Endothelial cell of umbilical vein (primary cell): ENCODE results near the gene MAML3. TPM values are rescaled to one million over a fixed set of nuclear protein-coding genes. Genes with fewer than 3 reads are reported as not detected.

Source experiments
- BruUV-seq: library from RNA; stranded (reverse); fragments of 400-500 nt; replicated peaks from 2 replicates; lab custom pipeline; 2021; lab: Mats Ljungman, UMichigan
- CTCF ChIA-PET: fragments of 300-600, 350-600 bp; sonication (Branson Sonifier 250); formaldehyde crosslinking; loops from one replicate; lab custom pipeline; 2021; ENCODE audit warnings: antibody characterized with exemption, inconsistent platforms; lab: Charles Lee
- POLR2A ChIA-PET: fragments of 300-600, 350-600 bp; sonication (Branson Sonifier 250); formaldehyde crosslinking; loops from one replicate; lab custom pipeline; 2021; ENCODE audit warnings: antibody characterized with exemption, inconsistent platforms; lab: Charles Lee
- DNase-seq: peaks from one replicate; pipeline ENCODE4 v3.0.0-alpha.2; 2011; ENCODE audit warnings: low read depth, low spot score
- FAIRE-seq: peaks from 2 replicates; lab custom pipeline; 2011; peaks lifted over from hg19 to GRCh38; lab: Jason Lieb, UNC
- H2AFZ ChIP-seq: 2 replicates; pipeline ENCODE4 v1.6.0; 2012; ENCODE audit warnings: low read depth, low read length, control low read depth, inconsistent platforms
- H3K27ac ChIP-seq: 2 replicates; pipeline ENCODE4 v1.5.1; 2011; ENCODE audit warnings: low read depth, mild to moderate bottlenecking, control low read depth, low read length, moderate library complexity; ENCODE audit not compliant: insufficient read depth
- H3K27me3 ChIP-seq, 2 experiments: 2 replicates each; pipeline versions ENCODE4 v1.6.0 to v1.6.1; 2011; ENCODE audit warnings: low read length in 2 of 2, mixed read lengths in 1 of 2; ENCODE audit not compliant: control insufficient read depth in 2 of 2, insufficient read depth in 2 of 2
- H3K36me3 ChIP-seq, 2 experiments: 2 replicates in 1 of 2; 3 replicates in 1 of 2; pipeline ENCODE4 v1.5.1; 2011; ENCODE audit warnings: low read length in 2 of 2, mild to moderate bottlenecking in 1 of 2, moderate library complexity in 1 of 2; ENCODE audit not compliant: control insufficient read depth in 2 of 2, insufficient read depth in 2 of 2; ENCODE audit errors: extremely low read depth in 1 of 2
- H3K4me1 ChIP-seq: 3 replicates; pipeline ENCODE4 v1.5.1; 2011; ENCODE audit warnings: mild to moderate bottlenecking, low read length; ENCODE audit not compliant: control insufficient read depth, insufficient read depth; ENCODE audit errors: extremely low read depth
- H3K4me2 ChIP-seq: 2 replicates; pipeline ENCODE4 v1.6.1; 2011; ENCODE audit warnings: low read length, control low read depth, mixed read lengths; ENCODE audit not compliant: insufficient read depth
- H3K4me3 ChIP-seq, 3 experiments: fragments of 200-600 bp in 1 of 3; sonication (generic), shearing (Covaris generic) in 1 of 3; replicated peaks in 1 of 3; 2 replicates each; pipeline ENCODE4 v1.5.1; 2011 to 2016; ENCODE audit warnings: control low read depth in 3 of 3, low read length in 3 of 3, mild to moderate bottlenecking in 2 of 3, inconsistent platforms in 1 of 3, low read depth in 1 of 3, moderate library complexity in 1 of 3; ENCODE audit not compliant: insufficient read depth in 1 of 3
- H3K79me2 ChIP-seq: 2 replicates; pipeline ENCODE4 v1.6.0; 2012; ENCODE audit warnings: low read length, inconsistent platforms; ENCODE audit not compliant: control insufficient read depth, insufficient read depth
- H3K9ac ChIP-seq: replicated peaks from 2 replicates; pipeline ENCODE3; 2011; ENCODE audit warnings: low read length, control low read depth; ENCODE audit not compliant: insufficient read depth; ENCODE audit errors: extremely low read depth
- H3K9me1 ChIP-seq: replicated peaks from 3 replicates; pipeline ENCODE4 v1.6.0; 2011; ENCODE audit warnings: mild to moderate bottlenecking, low read length; ENCODE audit not compliant: control insufficient read depth, insufficient read depth; ENCODE audit errors: extremely low read depth
- H3K9me3 ChIP-seq: replicated peaks from 2 replicates; pipeline ENCODE4 v1.5.1; 2012; ENCODE audit warnings: low read length, inconsistent platforms; ENCODE audit not compliant: control insufficient read depth, insufficient read depth
- H4K20me1 ChIP-seq: replicated peaks from 2 replicates; pipeline ENCODE3; 2011; ENCODE audit warnings: mild to moderate bottlenecking, low read length; ENCODE audit not compliant: control insufficient read depth, insufficient read depth; ENCODE audit errors: extremely low read depth
- CTCF ChIP-seq, 2 donors: IDR thresholded peaks; 1 replicate in 1 of 2; 2 replicates in 1 of 2; pipeline ENCODE4 v1.5.1; 2011; ENCODE audit warnings: low read length in 2 of 2, mild to moderate bottlenecking in 2 of 2, moderate library complexity in 2 of 2, control low read depth in 1 of 2, inconsistent platforms in 1 of 2, low read depth in 1 of 2; ENCODE audit not compliant: insufficient read depth in 1 of 2; ENCODE audit errors: extremely low read depth in 1 of 2
- EZH2 ChIP-seq: IDR thresholded peaks from 2 replicates; pipeline ENCODE4 v1.6.1; 2012; ENCODE audit warnings: borderline replicate concordance, low read depth, mild to moderate bottlenecking, moderate library complexity, low read length, inconsistent platforms; ENCODE audit not compliant: severe bottlenecking
- FOS ChIP-seq: IDR thresholded peaks from 2 replicates; pipeline ENCODE4 v1.6.1; 2011; ENCODE audit warnings: mild to moderate bottlenecking, low read length, moderate library complexity, borderline replicate concordance; ENCODE audit not compliant: insufficient read depth
- GATA2 ChIP-seq: IDR thresholded peaks from 2 replicates; pipeline ENCODE4 v1.7.0; 2011; ENCODE audit warnings: low read depth, mild to moderate bottlenecking, moderate library complexity, mixed read lengths, low read length; ENCODE audit not compliant: insufficient read length, insufficient read depth
- JUN ChIP-seq: IDR thresholded peaks from 2 replicates; pipeline ENCODE4 v1.6.1; 2011; ENCODE audit warnings: borderline replicate concordance, low read depth; ENCODE audit not compliant: insufficient read length, insufficient read depth
- MAX ChIP-seq: IDR thresholded peaks from 2 replicates; pipeline ENCODE4 v1.6.1; 2011; ENCODE audit not compliant: insufficient read depth, insufficient read length
- MYC ChIP-seq: IDR thresholded peaks from one replicate; pipeline ENCODE4 v1.6.1; 2011; ENCODE audit warnings: mild to moderate bottlenecking, low read depth, low read length
- POLR2A ChIP-seq: IDR thresholded peaks from 2 replicates; pipeline ENCODE4 v1.6.1; 2012; ENCODE audit warnings: low read depth, mild to moderate bottlenecking, control low read depth, low read length
- POLR2AphosphoS5 ChIP-seq: IDR thresholded peaks from 2 replicates; pipeline ENCODE4 v1.6.1; 2012; ENCODE audit warnings: low read depth, mild to moderate bottlenecking, control low read depth, low read length, moderate library complexity; ENCODE audit not compliant: insufficient read depth
- dilution Hi-C: fragments of 300-500 bp; cut with MboI; formaldehyde crosslinking; loops from one replicate; pipeline ENCODE4 v1.15.0; 2019; ENCODE audit warnings: low sequenced_read_pairs; ENCODE audit not compliant: extremely low pct_ligation_motif_present
- intact Hi-C: fragments of 100-400 bp; cut with micrococcal nuclease; formaldehyde crosslinking; loops from one replicate; pipeline ENCODE4 v1.10.0; 2022
- polyA plus RNA-seq, 4 experiments: library from polyadenylated mRNA; depleted of rRNA in 3 of 4; stranded (reverse) in 3 of 4; unstranded in 1 of 4; fragments of >200 nt; gene quantifications; 2 replicates each; pipeline versions ENCODE4 v1.2.1 to v1.2.3, GENCODE V29; 2011 to 2012; ENCODE audit warnings: missing spikeins in 1 of 4
- total RNA-seq: library from RNA; stranded (reverse); gene quantifications from 2 replicates; pipeline ENCODE4 v1.2.3, GENCODE V29; 2021

The MAML3 gene
- total and polyA plus RNA-seq, 2 donors (not counting 3 experiments of a cell fraction or from before 2014, with no cell fraction given) = 14.0 to 20.3 TPM

GRCh38 chr4:139854668-139855403 lies 299.1 kb downstream of the MAML3 start:
- TF ChIP-seq POLR2A = no peak
- no peak for TF ChIP-seq MYC
- TF ChIP-seq GATA2 = no peak
- TF ChIP-seq POLR2AphosphoS5 = no peak
- no peak for TF ChIP-seq JUN
- FAIRE-seq = no peak
- no peak overlapping the region for H3K27ac ChIP-seq

DNA sequence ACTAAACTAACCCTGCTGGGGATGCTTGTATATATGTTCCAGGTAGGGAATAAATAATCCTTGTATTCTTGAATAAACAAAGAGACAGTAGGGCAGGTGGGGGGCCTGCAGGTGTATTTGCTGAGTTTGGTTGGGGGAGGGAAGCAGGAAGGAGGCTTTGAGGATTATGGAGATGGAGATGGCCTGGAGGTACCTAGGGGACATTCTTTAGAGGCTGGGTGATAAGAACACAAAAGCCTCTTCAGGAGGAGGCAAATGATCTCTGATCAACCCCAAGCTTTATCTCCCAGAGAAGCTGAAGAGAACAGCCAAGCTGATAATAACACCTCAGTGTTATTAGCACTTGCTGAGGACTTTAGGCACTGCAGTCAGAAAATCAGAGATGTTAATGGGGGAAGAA lies 300.7 kb downstream of the MAML3 start:
- Histone ChIP-seq H3K79me2 (no peaks in the 10 kb centered on the region), H2AFZ (no peak overlapping the region), H4K20me1 (no peaks in the 10 kb centered on the region), H3K36me3 (no peaks in the 10 kb centered on the region), H3K27ac (no peak overlapping the region), H3K9ac (no peak overlapping the region), H3K27me3 (no peaks in the 10 kb centered on the region), H3K9me3 (no peaks in the 10 kb centered on the region), H3K9me1 (no peaks in the 10 kb centered on the region), H3K4me1 (peaks cover 5% of the 10 kb centered on the region), H3K4me3 (no peak overlapping the region), H3K4me2 (no peak overlapping the region)
- BruUV-seq = no TSS peak
- no peak for DNase-seq
- ChIA-PET POLR2A (no interaction called here), CTCF (no interaction called here)
- FAIRE-seq = no peak
- intact Hi-C loops (no loop called here), dilution Hi-C loops (no loop called here)
- no peak for TF ChIP-seq JUN
- no peak for TF ChIP-seq POLR2A
- no peak for TF ChIP-seq POLR2AphosphoS5
- no peak for TF ChIP-seq GATA2
- no peak for TF ChIP-seq EZH2
- no peak for TF ChIP-seq MYC
- no peak for TF ChIP-seq MAX
- no peak for TF ChIP-seq FOS
- no peak for TF ChIP-seq CTCF (IDR thresholded peaks at IDR 0.05; ENCODE audit: extremely low read depth in 1 of 2, insufficient read depth in 1 of 2, low read depth in 1 of 2, low read length in 2 of 2)

More at GRCh38 chr4:139854668-139855403, 299.1 kb downstream of the MAML3 start:
- H3K4me2 ChIP-seq = no peak overlapping the region
- no peaks in the 10 kb centered on the region for H3K27me3 ChIP-seq
- H3K79me2 ChIP-seq = no peaks in the 10 kb centered on the region
- no peaks in the 10 kb centered on the region for H3K9me1 ChIP-seq
- H3K4me1 ChIP-seq = peaks cover 5% of the 10 kb centered on the region
- H3K9ac ChIP-seq = no peak overlapping the region
- ChIA-PET CTCF (no interaction called here), POLR2A (no interaction called here)
- H2AFZ ChIP-seq = no peak overlapping the region
- dilution Hi-C loops = no loop called here
- intact Hi-C loops = no loop called here
- DNase-seq = no peak
- H3K4me3 ChIP-seq = no peak overlapping the region
- no peaks in the 10 kb centered on the region for H4K20me1 ChIP-seq
- H3K9me3 ChIP-seq = no peaks in the 10 kb centered on the region
- BruUV-seq = no TSS peak
- no peaks in the 10 kb centered on the region for H3K36me3 ChIP-seq
